HEK293 (cell line): ENCODE measurements around the gene INSYN2B.

Source experiments
- CTCF ChIA-PET: fragments of 350-600 bp; formaldehyde crosslinking; extraction: SDS; loops from one replicate; lab custom pipeline; 2021; ENCODE audit warnings: antibody characterized with exemption; lab: Yijun Ruan, JAX
- POLR2A ChIA-PET: fragments of 300-600 bp; formaldehyde crosslinking; extraction: SDS; loops from one replicate; lab custom pipeline; 2020; ENCODE audit warnings: antibody characterized with exemption, inconsistent platforms; lab: Yijun Ruan, JAX
- H3K27ac ChIP-seq: fragments of 200-500 bp; sonication (Bioruptor generic); 2 replicates; pipeline ENCODE4 v1.5.1; 2014; ENCODE audit warnings: low read depth, low read length, control low read depth, inconsistent platforms; ENCODE audit errors: extremely low read depth
- H3K36me3 ChIP-seq, 2 experiments: fragments of 200-500 bp in 1 of 2; sonication (Bioruptor generic) in 1 of 2; 1 replicate in 1 of 2; 2 replicates in 1 of 2; pipeline ENCODE4 v1.5.1; 2014 to 2017; ENCODE audit warnings: inconsistent platforms in 2 of 2, low read length in 2 of 2; ENCODE audit not compliant: control insufficient read depth in 2 of 2, insufficient read depth in 1 of 2
- H3K4me1 ChIP-seq: fragments of 200-500 bp; sonication (Bioruptor generic); 2 replicates; pipeline ENCODE4 v1.5.1; 2014; ENCODE audit warnings: mild to moderate bottlenecking, low read length, inconsistent platforms; ENCODE audit not compliant: control insufficient read depth, insufficient read depth
- H3K4me3 ChIP-seq: 2 replicates; pipeline ENCODE4 v1.5.1; 2011; ENCODE audit warnings: low read depth, mild to moderate bottlenecking, control low read depth, low read length, moderate library complexity
- H3K9me3 ChIP-seq: fragments of 200-500 bp; sonication (Bioruptor generic); 2 replicates; pipeline ENCODE4 v1.5.1; 2014; ENCODE audit warnings: low read depth, low read length, inconsistent platforms; ENCODE audit not compliant: control insufficient read depth, insufficient read depth
- GLI2 ChIP-seq: fragments of 450-650 bp; formaldehyde crosslinking; IDR thresholded peaks from 2 replicates; pipeline ENCODE4; 2017; ENCODE audit warnings: missing biosample characterization, missing genetic modification characterization, low read depth, borderline replicate concordance
- GLIS2 ChIP-seq: fragments of 450-650 bp; formaldehyde crosslinking; IDR thresholded peaks from 2 replicates; pipeline ENCODE4 v1.5.1; 2016; ENCODE audit warnings: missing biosample characterization, missing genetic modification characterization
- IKZF3 ChIP-seq: fragments of 450-650 bp; IDR thresholded peaks from 2 replicates; pipeline ENCODE4 v1.5.0; 2018; ENCODE audit warnings: missing biosample characterization, mild to moderate bottlenecking, missing genetic modification characterization, moderate library complexity
- KLF7 ChIP-seq: fragments of 450-650 bp; formaldehyde crosslinking; IDR thresholded peaks from 2 replicates; pipeline ENCODE4 v1.5.1; 2016; ENCODE audit warnings: missing biosample characterization, missing genetic modification characterization, borderline replicate concordance
- PATZ1 ChIP-seq: fragments of 450-650 bp; formaldehyde crosslinking; IDR thresholded peaks from 2 replicates; pipeline ENCODE4 v1.5.1; 2016; ENCODE audit warnings: missing biosample characterization, missing genetic modification characterization
- PRDM6 ChIP-seq: fragments of 450-650 bp; formaldehyde crosslinking; IDR thresholded peaks from 2 replicates; pipeline ENCODE4 v1.5.1; 2017; ENCODE audit warnings: missing biosample characterization, missing genetic modification characterization
- ZBTB26 ChIP-seq: fragments of 450-650 bp; formaldehyde crosslinking; optimal IDR thresholded peaks from 2 replicates; pipeline ENCODE3; 2016; ENCODE audit warnings: missing biosample characterization, mild to moderate bottlenecking, missing genetic modification characterization
- ZBTB6 ChIP-seq: fragments of 450-650 bp; formaldehyde crosslinking; IDR thresholded peaks from 2 replicates; pipeline ENCODE4 v1.5.1; 2017; ENCODE audit warnings: missing biosample characterization, missing genetic modification characterization
- ZNF132 ChIP-seq: fragments of 450-650 bp; formaldehyde crosslinking; IDR thresholded peaks from 2 replicates; pipeline ENCODE4 v1.5.1; 2017; ENCODE audit warnings: missing biosample characterization, missing genetic modification characterization, borderline replicate concordance
- ZNF140 ChIP-seq: fragments of 450-650 bp; formaldehyde crosslinking; IDR thresholded peaks from 2 replicates; pipeline ENCODE4 v1.5.1; 2016; ENCODE audit warnings: missing biosample characterization, missing genetic modification characterization
- ZNF148 ChIP-seq: fragments of 450-650 bp; formaldehyde crosslinking; IDR thresholded peaks from 2 replicates; pipeline ENCODE4 v1.5.0; 2017; ENCODE audit warnings: missing biosample characterization, missing genetic modification characterization, borderline replicate concordance
- ZNF19 ChIP-seq: fragments of 450-650 bp; formaldehyde crosslinking; IDR thresholded peaks from 2 replicates; pipeline ENCODE4; 2016; ENCODE audit warnings: missing biosample characterization, missing genetic modification characterization, low read depth
- ZNF23 ChIP-seq: fragments of 450-650 bp; formaldehyde crosslinking; IDR thresholded peaks from 2 replicates; pipeline ENCODE4 v1.5.1; 2016; ENCODE audit warnings: missing biosample characterization, missing genetic modification characterization, borderline replicate concordance
- ZNF292 ChIP-seq: fragments of 450-650 bp; formaldehyde crosslinking; IDR thresholded peaks from 2 replicates; pipeline ENCODE4 v1.5.1; 2016; ENCODE audit warnings: low read depth, missing biosample characterization, missing genetic modification characterization, borderline replicate concordance
- ZNF354C ChIP-seq: fragments of 450-650 bp; formaldehyde crosslinking; IDR thresholded peaks from 2 replicates; pipeline ENCODE4 v1.5.1; 2016; ENCODE audit warnings: missing biosample characterization, missing genetic modification characterization, low read depth, borderline replicate concordance
- ZNF610 ChIP-seq: fragments of 450-650 bp; formaldehyde crosslinking; IDR thresholded peaks from 2 replicates; pipeline ENCODE4 v1.5.1; 2016; ENCODE audit warnings: missing biosample characterization, missing genetic modification characterization, borderline replicate concordance
- ZNF677 ChIP-seq: fragments of 450-650 bp; IDR thresholded peaks from 2 replicates; pipeline ENCODE4 v1.5.0; 2018; ENCODE audit warnings: missing biosample characterization, mild to moderate bottlenecking, missing genetic modification characterization, moderate library complexity
- ZNF777 ChIP-seq: fragments of 450-650 bp; formaldehyde crosslinking; IDR thresholded peaks from 2 replicates; pipeline ENCODE4 v1.5.1; 2017; ENCODE audit warnings: missing biosample characterization, missing genetic modification characterization, borderline replicate concordance

The INSYN2B gene

GRCh38 chr5:169964246-169964645 is 16.0 kb downstream of the INSYN2B start:
- no peak for TF ChIP-seq ZNF148 (tag by site-specific recombination)
- TF ChIP-seq, all 188 proteins: peak for 0
- POLR2A ChIA-PET, result no interaction called here
- H3K27ac ChIP-seq, result no peak overlapping the region
- no peaks in the 10 kb centered on the region for H3K36me3 ChIP-seq
- H3K9me3 ChIP-seq, result no peaks in the 10 kb centered on the region
- H3K4me1 ChIP-seq, result no peaks in the 10 kb centered on the region
- CTCF ChIA-PET, result interaction anchor here (2.5 kb wide), 1 partner anchor 16 kb away, joined by 14 read pairs; the partner anchor contains the start of gene INSYN2B
- H3K4me3 ChIP-seq, result no peak overlapping the region

- no peak for TF ChIP-seq ZNF148 (tag by site-specific recombination)
- no peak for TF ChIP-seq ZNF354C
- no peak for TF ChIP-seq ZNF19 (tag by site-specific recombination)
- TF ChIP-seq ZBTB6 (tag by site-specific recombination), result no peak
- no peak for TF ChIP-seq GLIS2 (tag by site-specific recombination)
- H3K36me3 ChIP-seq, result no peaks in the 10 kb centered on the region
- H3K4me1 ChIP-seq, result no peaks in the 10 kb centered on the region
- ChIA-PET POLR2A (no interaction called here), CTCF (no interaction called here)
- no peak overlapping the region for H3K27ac ChIP-seq
- no peak overlapping the region for H3K4me3 ChIP-seq
- H3K9me3 ChIP-seq, result no peaks in the 10 kb centered on the region
Measured at GRCh38 chr5:169960659-169961058, 19.6 kb downstream of the INSYN2B start.

GRCh38 chr5:169958278-169958677 is 22.0 kb downstream of the INSYN2B start:
- Histone ChIP-seq H3K27ac (no peak overlapping the region), H3K4me3 (no peak overlapping the region), H3K36me3 (no peaks in the 10 kb centered on the region), H3K9me3 (no peaks in the 10 kb centered on the region), H3K4me1 (no peaks in the 10 kb centered on the region)
- ChIA-PET CTCF (interaction anchor here (1.3 kb wide), 1 partner anchor 22 kb away, joined by 3 read pairs; no protein-coding TSS in a partner anchor), POLR2A (interaction anchor here (0.5 kb wide), 1 partner anchor 216 kb away, joined by 8 read pairs; no protein-coding TSS in a partner anchor)
- TF ChIP-seq PATZ1 (tag by site-specific recombination) (no peak), PRDM6 (tag by site-specific recombination) (no peak), ZNF140 (tag by site-specific recombination) (no peak), ZNF777 (tag by site-specific recombination) (no peak), ZNF23 (tag by site-specific recombination) (no peak), KLF7 (tag by site-specific recombination) (no peak), ZBTB26 (tag by site-specific recombination) (no peak), IKZF3 (tag by site-specific recombination) (no peak), GLI2 (tag by site-specific recombination) (no peak), ZNF677 (tag by site-specific recombination) (no peak), ZNF292 (tag by site-specific recombination) (no peak), ZNF132 (no peak), ZNF610 (no peak)
